8988T (cell line): ENCODE results near the gene SLC9A3.
"Not testable (repeated sequence)": the region's sequence is repeated elsewhere in the genome, so short reads cannot be mapped to it uniquely, and the experiment has no call there.

ENCODE experiments used
- DNase-seq: peaks from one replicate; pipeline ENCODE4 v3.0.0; 2011

The SLC9A3 gene

DNA sequence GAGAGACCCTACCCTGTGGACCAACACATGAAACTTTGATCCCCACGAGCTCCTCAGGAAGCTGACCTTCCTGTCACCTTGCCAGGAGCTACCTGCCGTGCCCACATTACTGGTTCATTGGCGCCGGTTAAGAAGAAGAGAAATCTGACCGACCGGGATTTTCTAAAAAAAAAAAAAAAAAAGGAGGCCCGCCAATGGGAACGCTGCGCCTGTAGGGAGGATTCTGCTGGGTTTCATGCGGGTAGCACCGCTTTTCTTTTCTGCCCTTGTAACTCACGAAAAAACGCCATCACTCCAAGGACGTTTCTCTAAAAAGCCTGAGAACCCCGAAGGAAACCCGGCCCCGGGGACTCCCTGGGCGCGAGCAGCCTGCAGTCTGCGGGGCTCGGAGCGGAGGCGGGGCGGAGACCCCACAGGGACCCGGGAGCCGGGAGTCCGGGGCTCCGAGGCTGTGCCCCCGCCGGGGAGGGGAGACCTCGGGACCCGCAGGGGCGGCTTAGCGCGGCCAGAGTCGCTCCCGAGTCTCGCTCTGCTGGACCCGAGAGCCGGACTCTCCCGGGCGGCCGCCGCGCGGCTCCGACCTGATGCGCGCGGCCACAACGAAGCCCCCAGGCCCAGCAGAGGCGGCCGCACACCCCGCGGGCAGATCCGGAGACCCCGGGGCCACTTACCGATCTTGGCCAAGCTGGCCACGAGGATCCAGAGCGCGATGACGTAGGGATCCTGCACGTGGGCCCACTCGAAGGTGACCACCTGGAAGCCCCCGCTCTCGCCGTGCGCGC, 617 bp downstream of the SLC9A3 start:
- DNase-seq = no peak

- DNase-seq = peak; percentile 96
Observed at GRCh38 chr5:522899-523440, 1.3 kb downstream of the SLC9A3 start.

GRCh38 chr5:522116-522515, 2.1 kb downstream of the SLC9A3 start:
- no peak for DNase-seq

DNA sequence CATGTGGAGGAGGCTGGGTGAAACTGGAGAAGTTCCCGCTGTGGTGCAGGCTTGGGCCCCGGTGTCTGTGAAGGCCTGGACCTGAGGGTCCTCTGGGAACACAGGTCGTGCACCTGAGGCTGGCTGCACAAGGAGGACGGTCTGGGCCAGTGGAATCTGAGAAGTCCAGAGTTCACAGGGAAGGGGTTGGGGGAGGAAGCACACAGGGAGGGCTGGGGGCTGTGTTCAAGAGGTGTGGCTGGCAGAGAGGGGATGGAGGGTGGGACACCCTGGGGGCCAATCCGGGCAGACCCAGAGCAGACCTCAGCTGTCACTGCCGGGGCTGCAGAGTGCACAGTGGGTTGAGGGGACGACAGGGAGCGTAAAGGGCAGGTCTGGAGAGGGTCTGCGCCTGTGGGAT, 2.6 kb downstream of the SLC9A3 start:
- DNase-seq = no peak

DNA sequence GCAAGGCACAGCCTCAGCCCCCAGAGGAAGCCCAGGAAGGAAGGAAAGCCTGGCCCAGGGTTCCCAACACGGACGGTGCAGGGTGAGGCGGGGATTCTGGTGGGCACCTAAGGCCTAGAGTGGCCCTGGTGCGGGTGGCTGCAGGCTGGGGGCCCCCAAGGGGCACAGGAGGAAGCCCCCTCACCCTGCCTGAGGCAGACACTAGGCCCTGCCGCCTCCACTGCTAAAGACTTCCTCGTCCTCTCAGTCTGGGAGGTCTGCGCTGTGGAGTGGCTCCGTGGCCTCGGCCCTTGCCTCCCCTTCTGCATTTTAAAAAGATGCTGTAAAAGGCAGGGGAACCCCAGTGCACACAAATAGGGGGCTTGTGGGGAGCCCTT, 3.4 kb downstream of the SLC9A3 start:
- no peak for DNase-seq

GRCh38 chr5:520196-520849, 3.9 kb downstream of the SLC9A3 start:
- no peak for DNase-seq

GRCh38 chr5:518721-519120, 5.5 kb downstream of the SLC9A3 start:
- no peak for DNase-seq

DNA sequence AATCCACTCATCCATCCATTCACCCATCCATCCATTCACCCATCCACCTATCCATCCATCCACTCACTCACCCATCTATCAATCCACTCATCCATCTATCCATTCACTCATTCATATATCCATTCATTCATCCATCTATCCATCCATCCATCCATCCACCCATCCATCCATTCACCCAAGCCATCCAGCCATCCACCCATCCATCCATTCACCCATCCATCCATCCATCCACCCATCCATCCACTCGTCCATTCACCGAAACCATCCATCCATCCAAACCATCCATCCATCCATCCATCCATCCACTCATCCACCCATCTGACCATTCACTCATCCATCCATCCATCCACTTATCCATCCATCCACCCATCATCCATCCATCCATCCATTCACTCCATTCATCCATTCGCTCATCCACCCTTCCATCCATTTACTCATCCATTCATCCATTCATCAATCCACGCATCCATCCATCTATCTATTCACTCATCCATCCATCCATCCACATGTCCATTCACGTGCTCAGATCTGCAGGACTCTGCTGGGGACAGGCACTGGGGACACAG, 6.6 kb downstream of the SLC9A3 start:
- DNase-seq = no peak

DNA sequence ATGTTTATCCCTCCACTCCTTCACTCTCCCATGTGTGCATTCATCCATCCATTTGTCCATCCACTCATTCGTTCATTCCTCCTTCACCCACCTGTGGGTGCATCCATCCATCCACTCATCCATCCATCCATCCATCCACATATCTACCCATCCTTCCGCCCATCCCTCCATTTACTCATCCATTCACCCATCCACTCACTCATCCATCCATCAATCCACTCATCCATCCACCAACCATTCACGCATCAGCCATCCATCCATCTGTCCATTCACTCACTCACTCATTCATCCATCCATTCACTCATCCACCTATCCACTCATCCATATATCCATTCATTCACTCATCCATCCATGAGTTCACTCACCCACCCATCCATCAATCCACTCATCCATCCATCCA, 7.3 kb downstream of the SLC9A3 start:
- no peak for DNase-seq

- no peak for DNase-seq
Observed at GRCh38 chr5:516338-516925, 7.8 kb downstream of the SLC9A3 start.

GRCh38 chr5:515273-515836, 8.9 kb downstream of the SLC9A3 start:
- no peak for DNase-seq

DNA sequence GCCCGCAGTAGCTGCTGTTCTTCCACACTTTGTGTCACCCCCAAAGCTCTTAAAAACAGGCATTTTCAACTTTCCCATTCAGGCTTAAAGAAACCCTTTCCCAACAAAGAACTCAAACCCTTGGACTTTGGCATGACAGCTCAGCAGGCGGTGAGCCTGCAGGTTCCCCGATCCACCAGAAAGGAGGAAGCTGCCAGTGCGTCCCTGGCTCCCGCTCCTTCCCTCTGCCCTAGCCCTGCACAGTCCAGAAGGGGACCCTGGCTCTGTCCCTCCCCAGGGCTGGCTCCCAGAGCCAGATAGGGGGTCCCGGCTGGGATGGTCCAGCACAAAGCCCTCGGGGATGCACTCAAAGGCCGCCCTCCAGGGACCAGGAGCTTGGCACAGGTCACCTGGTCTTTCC, 9.6 kb downstream of the SLC9A3 start:
- no peak for DNase-seq

DNA sequence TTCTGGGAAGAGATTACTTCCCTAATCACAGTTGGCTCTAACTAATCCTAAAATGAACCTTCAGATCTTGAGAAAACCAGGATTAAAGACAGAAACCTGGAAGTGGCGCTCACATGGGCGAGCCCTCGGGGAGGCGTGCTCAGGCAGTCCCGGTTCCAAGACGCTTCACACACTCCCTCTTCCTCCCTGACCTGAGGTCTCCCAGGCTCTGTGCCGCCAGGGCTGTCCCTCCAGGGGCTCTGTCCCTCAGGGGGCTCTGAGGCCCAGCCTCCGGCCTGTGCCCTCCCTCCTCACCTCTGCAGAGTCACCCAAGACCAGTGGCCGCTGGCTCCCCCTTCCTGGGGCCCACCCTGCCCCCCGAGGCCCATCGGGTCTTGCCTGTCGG, 10.2 kb downstream of the SLC9A3 start:
- DNase-seq = no peak

- DNase-seq = no peak
Observed at GRCh38 chr5:513216-514100, 10.8 kb downstream of the SLC9A3 start.

- no peak for DNase-seq
Observed at GRCh38 chr5:511476-511875, 12.8 kb downstream of the SLC9A3 start.

- no peak for DNase-seq
Observed at GRCh38 chr5:510521-510920, 13.7 kb downstream of the SLC9A3 start.

- no peak for DNase-seq
Observed at GRCh38 chr5:509611-510185, 14.6 kb downstream of the SLC9A3 start.

DNA sequence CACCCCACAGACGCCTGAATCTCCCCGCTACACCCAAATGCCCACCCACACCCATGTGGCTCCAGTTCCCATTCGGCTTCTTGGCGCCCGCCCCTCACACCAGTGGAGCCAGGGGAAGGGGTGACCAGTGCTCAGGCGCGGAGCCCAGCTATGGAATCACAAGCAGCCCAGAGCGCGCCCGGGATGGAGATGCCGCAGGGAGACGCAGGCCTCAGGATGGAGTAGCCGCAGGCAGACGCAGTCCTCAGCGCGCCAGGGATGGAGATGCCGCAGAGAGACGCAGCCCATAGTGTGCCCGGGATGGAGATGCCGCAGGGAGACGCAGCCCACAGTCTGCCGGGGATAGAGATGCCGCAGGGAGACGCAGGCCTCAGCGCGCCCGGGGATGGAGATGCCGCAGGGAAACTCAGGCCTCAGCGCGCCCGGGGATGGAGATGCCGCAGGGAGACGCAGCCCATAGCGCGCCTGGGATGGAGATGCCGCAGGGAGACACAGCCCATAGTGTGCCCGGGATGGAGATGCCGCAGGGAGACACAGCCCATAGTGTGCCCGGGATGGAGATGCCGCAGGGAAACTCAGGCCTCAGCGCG, 16.2 kb downstream of the SLC9A3 start:
- DNase-seq = not testable (repeated sequence)

- DNase-seq = no peak
Observed at GRCh38 chr5:505951-506525, 18.2 kb downstream of the SLC9A3 start.

DNA sequence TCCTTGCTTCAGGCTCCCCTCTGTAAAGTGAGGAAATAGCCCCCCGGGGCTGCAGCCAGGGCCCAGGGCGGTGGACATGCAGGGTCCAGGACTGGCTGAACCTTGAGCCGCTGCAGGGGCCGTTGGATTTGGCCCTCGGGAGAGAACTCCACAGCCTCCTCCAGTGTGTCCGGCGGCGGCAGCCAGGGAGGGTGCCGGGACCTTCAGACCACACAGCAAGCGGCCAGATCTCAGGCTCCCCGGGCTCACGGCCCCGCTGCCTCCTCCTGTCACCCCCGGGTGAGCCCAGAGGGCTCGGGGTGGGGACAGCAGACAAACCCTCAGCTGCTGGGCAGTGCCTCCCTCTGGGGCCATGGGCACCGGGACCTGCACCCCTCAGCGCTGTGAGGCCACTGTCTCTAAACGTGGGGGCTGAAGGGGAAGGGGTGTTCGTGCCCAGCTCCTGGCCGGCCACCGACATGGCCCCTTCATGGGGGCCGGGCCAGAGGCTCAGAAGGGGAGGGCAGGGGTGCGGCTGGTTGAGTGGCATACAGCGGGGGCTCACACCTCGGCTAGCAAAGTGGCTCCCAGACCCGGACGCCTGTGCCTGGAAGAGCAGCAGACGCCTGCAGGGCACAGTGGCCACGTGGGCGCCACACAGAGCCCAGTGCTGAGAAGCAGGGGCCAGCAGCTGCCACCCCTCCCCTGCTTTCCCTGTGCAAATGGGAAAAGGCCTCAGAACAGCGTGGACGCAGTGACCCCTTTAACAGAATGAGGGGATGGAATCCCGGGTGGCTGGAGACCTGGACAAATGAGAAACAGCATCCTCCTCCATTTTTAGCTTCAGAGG, 19.7 kb downstream of the SLC9A3 start:
- no peak for DNase-seq
